Activated T-helper 2 cell treated with anti-CD3 and anti-CD28 coated beads, Interferon-gamma antibody, Interleukin-2, Interleukin-4, amounts not matched to agents 10 μg/mL and 5 μg/mL and 100 μg/mL, durations not matched to agents 14 hours and 24 hours and 36 hours (primary cell): ENCODE results near the gene ARPC5. TPM values are rescaled to one million over a fixed set of nuclear protein-coding genes. Genes with fewer than 3 reads are reported as not detected.
"Not testable (repeated sequence)": the region's sequence is repeated elsewhere in the genome, so short reads cannot be mapped to it uniquely, and the experiment has no call there.

Experiments
- DNase-seq: peaks from one replicate; pipeline ENCODE4 v3.0.0; 2021; ENCODE audit warnings: low spot score
- H3K27ac Mint-ChIP-seq: one replicate; pipeline ENCODE4 v1.8.0; 2021; ENCODE audit warnings: mixed read lengths
- H3K27me3 Mint-ChIP-seq: one replicate; pipeline ENCODE4 v1.8.0; 2021; ENCODE audit warnings: low read depth, mixed read lengths
- H3K36me3 Mint-ChIP-seq: one replicate; pipeline ENCODE4 v1.8.0; 2021; ENCODE audit warnings: low read depth, mixed read lengths
- H3K4me1 Mint-ChIP-seq: one replicate; pipeline ENCODE4 v1.8.0; 2021; ENCODE audit warnings: low read depth, mixed read lengths
- H3K4me3 Mint-ChIP-seq: one replicate; pipeline ENCODE4 v1.8.0; 2021; ENCODE audit warnings: low read depth, mild to moderate bottlenecking, moderate library complexity, mixed read lengths
- H3K9me3 Mint-ChIP-seq: one replicate; pipeline ENCODE4 v1.8.0; 2021; ENCODE audit warnings: mixed read lengths
- intact Hi-C: fragments of 100-400 bp; cut with micrococcal nuclease; formaldehyde crosslinking; loops from one replicate; pipeline ENCODE4 v1.15.1; 2023
- total RNA-seq: library from RNA; stranded (reverse); gene quantifications from 2 replicates; pipeline ENCODE4 v1.2.3, GENCODE V29; 2022

Gene ARPC5
- total RNA-seq, 1 donor from 2014 or later = 169 TPM

- H3K27ac Mint-ChIP-seq = peak overlapping the region; percentile 11
Measured at GRCh38 chr1:183622884-183623785, 12.4 kb downstream of the ARPC5 start.

GRCh38 chr1:183622013-183622412, 13.6 kb downstream of the ARPC5 start:
- Mint-ChIP-seq H3K4me1 (peaks cover 15% of the 10 kb centered on the region), H3K4me3 (no peak overlapping the region), H3K27me3 (no peaks in the 10 kb centered on the region), H3K9me3 (no peaks in the 10 kb centered on the region), H3K27ac (no peak overlapping the region), H3K36me3 (peaks cover 34% of the 10 kb centered on the region)
- intact Hi-C loops = loop anchor here (2.0 to 10.0 kb wide), 2 partner anchors 31 to 337 kb away; partner anchors contain the start of gene NCF2
- DNase-seq = no peak

More at GRCh38 chr1:183622884-183623785, 12.4 kb downstream of the ARPC5 start:
- Mint-ChIP-seq H3K36me3 (peaks cover 35% of the 10 kb centered on the region), H3K27me3 (no peaks in the 10 kb centered on the region), H3K4me1 (peaks cover 14% of the 10 kb centered on the region), H3K9me3 (no peaks in the 10 kb centered on the region), H3K4me3 (no peak overlapping the region)
- DNase-seq = peak; percentile 28
- intact Hi-C loops = loop anchor here (2.0 to 10.0 kb wide), 2 partner anchors 32 to 338 kb away; partner anchors contain the start of gene NCF2

- intact Hi-C loops = loop anchor here (2.0 to 10.0 kb wide), 2 partner anchors 26 to 336 kb away; no protein-coding TSS in a partner anchor
- Mint-ChIP-seq H3K36me3 (peaks cover 21% of the 10 kb centered on the region), H3K27ac (no peak overlapping the region), H3K4me1 (peaks cover 14% of the 10 kb centered on the region), H3K4me3 (no peak overlapping the region), H3K27me3 (no peaks in the 10 kb centered on the region), H3K9me3 (no peaks in the 10 kb centered on the region)
- DNase-seq = no peak
Measured at GRCh38 chr1:183620311-183620710, 15.3 kb downstream of the ARPC5 start.

- H3K36me3 Mint-ChIP-seq = peaks cover 16% of the 10 kb centered on the region
- intact Hi-C loops = loop anchor here (2.0 to 10.0 kb wide), 2 partner anchors 27 to 335 kb away; no protein-coding TSS in a partner anchor
- H3K4me3 Mint-ChIP-seq = no peak overlapping the region
Measured at GRCh38 chr1:183619781-183620180, 15.8 kb downstream of the ARPC5 start.

GRCh38 chr1:183618202-183618601, 17.4 kb downstream of the ARPC5 start:
- H3K4me1 Mint-ChIP-seq, H3K27ac Mint-ChIP-seq, intact Hi-C loops, H3K27me3 Mint-ChIP-seq, DNase-seq, H3K4me3 Mint-ChIP-seq, H3K9me3 Mint-ChIP-seq, H3K36me3 Mint-ChIP-seq: not testable (repeated sequence)

More at GRCh38 chr1:183619781-183620180, 15.8 kb downstream of the ARPC5 start:
- no peak overlapping the region for H3K27ac Mint-ChIP-seq
- no peaks in the 10 kb centered on the region for H3K9me3 Mint-ChIP-seq
- H3K4me1 Mint-ChIP-seq = peaks cover 14% of the 10 kb centered on the region
- no peak for DNase-seq
- no peaks in the 10 kb centered on the region for H3K27me3 Mint-ChIP-seq

GRCh38 chr1:183612975-183613374, 22.6 kb downstream of the ARPC5 start:
- H3K27ac Mint-ChIP-seq, H3K27me3 Mint-ChIP-seq, H3K4me3 Mint-ChIP-seq, H3K36me3 Mint-ChIP-seq, DNase-seq, H3K4me1 Mint-ChIP-seq, H3K9me3 Mint-ChIP-seq, intact Hi-C loops: not testable (repeated sequence)

- DNase-seq = no peak
- H3K9me3 Mint-ChIP-seq = no peaks in the 10 kb centered on the region
- H3K27ac Mint-ChIP-seq = no peak overlapping the region
- intact Hi-C loops = no loop called here
- H3K4me1 Mint-ChIP-seq = peaks cover 7% of the 10 kb centered on the region
- H3K4me3 Mint-ChIP-seq = no peak overlapping the region
- no peaks in the 10 kb centered on the region for H3K27me3 Mint-ChIP-seq
- H3K36me3 Mint-ChIP-seq = no peaks in the 10 kb centered on the region
Measured at GRCh38 chr1:183612407-183612806, 23.2 kb downstream of the ARPC5 start.

GRCh38 chr1:183611021-183611420, 24.6 kb downstream of the ARPC5 start:
- H3K27ac Mint-ChIP-seq = no peak overlapping the region
- no peaks in the 10 kb centered on the region for H3K27me3 Mint-ChIP-seq
- H3K4me3 Mint-ChIP-seq = no peak overlapping the region
- H3K36me3 Mint-ChIP-seq = no peaks in the 10 kb centered on the region
- H3K4me1 Mint-ChIP-seq = peaks cover 5% of the 10 kb centered on the region
- no peaks in the 10 kb centered on the region for H3K9me3 Mint-ChIP-seq
- no peak for DNase-seq
- intact Hi-C loops = no loop called here

GRCh38 chr1:183609759-183610452, 25.7 kb downstream of the ARPC5 start:
- intact Hi-C loops = no loop called here
- Mint-ChIP-seq H3K4me3 (no peak overlapping the region), H3K4me1 (peaks cover 5% of the 10 kb centered on the region), H3K27me3 (no peaks in the 10 kb centered on the region), H3K27ac (no peak overlapping the region), H3K9me3 (no peaks in the 10 kb centered on the region), H3K36me3 (no peaks in the 10 kb centered on the region)
- DNase-seq = no peak

- intact Hi-C loops = no loop called here
- peaks cover 6% of the 10 kb centered on the region for H3K4me1 Mint-ChIP-seq
- no peak overlapping the region for H3K4me3 Mint-ChIP-seq
- no peaks in the 10 kb centered on the region for H3K9me3 Mint-ChIP-seq
- H3K27ac Mint-ChIP-seq = no peak overlapping the region
- H3K36me3 Mint-ChIP-seq = no peaks in the 10 kb centered on the region
- no peak for DNase-seq
- no peaks in the 10 kb centered on the region for H3K27me3 Mint-ChIP-seq
Measured at GRCh38 chr1:183609313-183609712, 26.3 kb downstream of the ARPC5 start.

GRCh38 chr1:183607322-183607980, 28.1 kb downstream of the ARPC5 start:
- intact Hi-C loops = no loop called here
- no peak for DNase-seq
- Mint-ChIP-seq H3K36me3 (no peaks in the 10 kb centered on the region), H3K4me3 (no peak overlapping the region), H3K27ac (no peak overlapping the region), H3K27me3 (no peaks in the 10 kb centered on the region), H3K4me1 (peaks cover 12% of the 10 kb centered on the region), H3K9me3 (no peaks in the 10 kb centered on the region)

- Mint-ChIP-seq H3K27ac (no peak overlapping the region), H3K36me3 (no peaks in the 10 kb centered on the region), H3K4me1 (peaks cover 15% of the 10 kb centered on the region), H3K9me3 (no peaks in the 10 kb centered on the region), H3K4me3 (no peak overlapping the region), H3K27me3 (no peaks in the 10 kb centered on the region)
- no peak for DNase-seq
- intact Hi-C loops = no loop called here
Measured at GRCh38 chr1:183605904-183606303, 29.7 kb downstream of the ARPC5 start.
